H1 (cell line): ENCODE measurements around the gene MICU1. TPM values are rescaled to one million over a fixed set of nuclear protein-coding genes. Genes with fewer than 3 reads are reported as not detected.

ENCODE experiments used
- CTCF ChIA-PET: fragments of 300-600 bp; sonication (Branson Sonifier 250); formaldehyde crosslinking; loops from one replicate; lab custom pipeline; 2021; ENCODE audit not compliant: partially characterized antibody; lab: Charles Lee
- POLR2A ChIA-PET: fragments of 300-600 bp; sonication (Branson Sonifier 250); formaldehyde crosslinking; loops from one replicate; lab custom pipeline; 2021; ENCODE audit warnings: inconsistent platforms; ENCODE audit not compliant: partially characterized antibody; lab: Charles Lee
- DNase-seq, 2 experiments: peaks; one replicate each; pipeline versions ENCODE4 v3.0.0 to v3.0.0-alpha.2; 2010 to 2022; ENCODE audit warnings: low spot score in 2 of 2, low read depth in 1 of 2, mixed read lengths in 1 of 2
- FAIRE-seq: peaks from 2 replicates; lab custom pipeline; 2011; peaks lifted over from hg19 to GRCh38; lab: Jason Lieb, UNC
- H2AFZ ChIP-seq: 2 replicates; pipeline ENCODE4 v1.8.1; 2012; ENCODE audit warnings: low read length, inconsistent platforms
- H2AK5ac ChIP-seq: 2 replicates; pipeline ENCODE4 v1.6.1; 2013; ENCODE audit warnings: low read depth, low read length
- H2BK120ac ChIP-seq: replicated peaks from 2 replicates; pipeline ENCODE3; 2013; ENCODE audit warnings: low read depth, low read length, inconsistent platforms
- H2BK12ac ChIP-seq: 2 replicates; pipeline ENCODE4 v1.6.1; 2013; ENCODE audit warnings: low read depth, low read length
- H2BK15ac ChIP-seq: 2 replicates; pipeline ENCODE4 v1.6.1; 2013; ENCODE audit warnings: low read length
- H2BK20ac ChIP-seq: 2 replicates; pipeline ENCODE4 v1.6.1; 2013; ENCODE audit warnings: low read length
- H2BK5ac ChIP-seq: 2 replicates; pipeline ENCODE4 v1.6.1; 2013; ENCODE audit warnings: low read depth, low read length
- H3K14ac ChIP-seq: 2 replicates; pipeline ENCODE4 v1.6.1; 2013; ENCODE audit warnings: inconsistent platforms; ENCODE audit not compliant: insufficient read length
- H3K18ac ChIP-seq: 2 replicates; pipeline ENCODE4 v1.6.1; 2013; ENCODE audit warnings: low read length; ENCODE audit errors: extremely low read depth
- H3K23ac ChIP-seq: 2 replicates; pipeline ENCODE4 v1.6.1; 2013; ENCODE audit warnings: inconsistent platforms; ENCODE audit not compliant: insufficient read length
- H3K23me2 ChIP-seq: 2 replicates; pipeline ENCODE4 v1.6.1; 2013; ENCODE audit warnings: low read depth, low read length
- H3K27ac ChIP-seq: 2 replicates; pipeline ENCODE4 v1.6.1; 2011; ENCODE audit warnings: low read depth, low read length, inconsistent platforms
- H3K27me3 ChIP-seq, 4 experiments: replicated peaks in 1 of 4; 1 replicate in 1 of 4; 2 replicates in 3 of 4; pipeline versions ENCODE4 v1.6.1 to v1.8.1; 2011 to 2013; ENCODE audit warnings: low read length in 3 of 4, mild to moderate bottlenecking in 3 of 4, inconsistent platforms in 2 of 4, mixed read lengths in 2 of 4, moderate library complexity in 1 of 4; ENCODE audit not compliant: control insufficient read depth in 3 of 4, insufficient read depth in 3 of 4; ENCODE audit errors: extremely low read depth in 1 of 4
- H3K36me3 ChIP-seq, 4 experiments: 2 replicates each; pipeline versions ENCODE4 v1.6.1 to v1.8.1; 2011 to 2013; ENCODE audit warnings: mild to moderate bottlenecking in 4 of 4, low read length in 3 of 4, moderate library complexity in 2 of 4, control low read depth in 1 of 4, inconsistent platforms in 1 of 4; ENCODE audit not compliant: insufficient read depth in 4 of 4, control insufficient read depth in 2 of 4
- H3K4ac ChIP-seq: replicated peaks from 2 replicates; pipeline ENCODE3; 2013; ENCODE audit warnings: low read length, low read depth, mixed read lengths, inconsistent platforms; ENCODE audit not compliant: insufficient read length
- H3K4me1 ChIP-seq, 4 experiments: replicated peaks in 1 of 4; 1 replicate in 1 of 4; 2 replicates in 3 of 4; pipeline versions ENCODE4 v1.6.1 to v1.8.1; 2011 to 2013; ENCODE audit warnings: low read length in 3 of 4, inconsistent platforms in 2 of 4, mixed read lengths in 1 of 4; ENCODE audit not compliant: insufficient read depth in 4 of 4, control insufficient read depth in 3 of 4
- H3K4me2 ChIP-seq, 2 experiments: 2 replicates each; pipeline versions ENCODE4 v1.6.1 to v1.8.1; 2011 to 2013; ENCODE audit warnings: low read depth in 2 of 2, low read length in 2 of 2, control low read depth in 1 of 2, inconsistent platforms in 1 of 2, mild to moderate bottlenecking in 1 of 2; ENCODE audit not compliant: insufficient read depth in 1 of 2
- H3K4me3 ChIP-seq, 4 experiments: fragments of 200-600, 300-600 bp in 1 of 4; sonication (generic), shearing (Covaris generic), sonication (Bioruptor Twin) in 1 of 4; 2 replicates each; pipeline versions ENCODE4 v1.5.1 to v1.8.1; 2011 to 2016; ENCODE audit warnings: low read length in 4 of 4, low read depth in 3 of 4, control low read depth in 2 of 4, inconsistent platforms in 2 of 4, mild to moderate bottlenecking in 2 of 4, mixed read lengths in 1 of 4, moderate library complexity in 1 of 4; ENCODE audit not compliant: insufficient read depth in 2 of 4; ENCODE audit errors: extremely low read depth in 1 of 4
- H3K56ac ChIP-seq: replicated peaks from 2 replicates; pipeline ENCODE3; 2013; ENCODE audit warnings: low read depth, mild to moderate bottlenecking, mixed read lengths, low read length, inconsistent platforms; ENCODE audit not compliant: insufficient read length
- H3K79me1 ChIP-seq: 2 replicates; pipeline ENCODE4 v1.6.1; 2013; ENCODE audit warnings: low read depth, low read length, control low read depth
- H3K79me2 ChIP-seq, 2 experiments: 2 replicates each; pipeline versions ENCODE4 v1.6.1 to v1.8.1; 2012 to 2013; ENCODE audit warnings: low read length in 2 of 2, mild to moderate bottlenecking in 2 of 2, inconsistent platforms in 1 of 2; ENCODE audit not compliant: insufficient read depth in 2 of 2, control insufficient read depth in 1 of 2
- H3K9ac ChIP-seq, 4 experiments: replicated peaks in 1 of 4; 1 replicate in 1 of 4; 2 replicates in 3 of 4; pipeline versions ENCODE4 v1.6.1 to v1.8.1; 2011 to 2013; ENCODE audit warnings: low read depth in 3 of 4, low read length in 3 of 4, control low read depth in 2 of 4, mild to moderate bottlenecking in 2 of 4, moderate library complexity in 2 of 4, inconsistent platforms in 1 of 4; ENCODE audit errors: extremely low read depth in 1 of 4
- H3K9me3 ChIP-seq, 2 experiments: 2 replicates each; pipeline versions ENCODE4 v1.6.1 to v1.8.1; 2012 to 2013; ENCODE audit warnings: mild to moderate bottlenecking in 2 of 2, moderate library complexity in 2 of 2, control low read depth in 1 of 2, inconsistent platforms in 1 of 2, low read depth in 1 of 2, low read length in 1 of 2, mixed read lengths in 1 of 2; ENCODE audit not compliant: insufficient read depth in 2 of 2
- H4K20me1 ChIP-seq, 2 experiments: replicated peaks in 1 of 2; 2 replicates each; pipeline versions ENCODE3 to v1.8.1; 2011 to 2013; ENCODE audit warnings: inconsistent platforms in 2 of 2, low read length in 2 of 2, mild to moderate bottlenecking in 1 of 2; ENCODE audit not compliant: insufficient read depth in 2 of 2, control insufficient read depth in 1 of 2
- H4K5ac ChIP-seq: 2 replicates; pipeline ENCODE4 v1.6.1; 2013; ENCODE audit warnings: low read length, low read depth, mixed read lengths, inconsistent platforms; ENCODE audit not compliant: insufficient read length
- H4K8ac ChIP-seq: 2 replicates; pipeline ENCODE4 v1.8.0; 2013; ENCODE audit warnings: mild to moderate bottlenecking, moderate library complexity, low read length, inconsistent platforms; ENCODE audit not compliant: insufficient read depth; ENCODE audit errors: extremely low read depth
- H4K91ac ChIP-seq: replicated peaks from 2 replicates; pipeline ENCODE3; 2013; ENCODE audit warnings: low read length, mixed read lengths, inconsistent platforms; ENCODE audit not compliant: insufficient read length
- BACH1 ChIP-seq: IDR thresholded peaks from 2 replicates; pipeline ENCODE4 v1.6.1; 2012; ENCODE audit warnings: low read length, improper control_type of control experiment
- BRCA1 ChIP-seq: IDR thresholded peaks from 2 replicates; pipeline ENCODE4 v1.6.1; 2012; ENCODE audit warnings: low read depth, low read length, improper control_type of control experiment
- HDAC6 ChIP-seq: IDR thresholded peaks from one replicate; pipeline ENCODE4 v1.7.1; 2012; ENCODE audit warnings: low read depth, mild to moderate bottlenecking, inconsistent platforms, low read length, moderate library complexity
- KDM1A ChIP-seq: fragments of 200-600, 300-600 bp; sonication (generic); IDR thresholded peaks from 2 replicates; pipeline ENCODE4 v1.7.1; 2016; ENCODE audit warnings: mild to moderate bottlenecking, low read length, borderline replicate concordance
- MAFK ChIP-seq: IDR thresholded peaks from 2 replicates; pipeline ENCODE4 v1.6.1; 2012; ENCODE audit warnings: low read depth, mild to moderate bottlenecking, improper control_type of control experiment, low read length
- SP1 ChIP-seq: IDR thresholded peaks from 2 replicates; pipeline ENCODE4 v1.6.1; 2011; ENCODE audit warnings: low read depth, low read length
- SP4 ChIP-seq: IDR thresholded peaks from 2 replicates; pipeline ENCODE4 v1.6.1; 2012; ENCODE audit warnings: low read length, inconsistent platforms
- USF2 ChIP-seq: IDR thresholded peaks from 2 replicates; pipeline ENCODE4 v1.6.1; 2011; ENCODE audit warnings: low read length, improper control_type of control experiment
- WGBS, 2 experiments: shearing (Covaris generic) in 1 of 2; methylation state at CpG; one replicate each; pipeline versions ENCODE4 v1.1.6 to v1.1.7; 2013 to 2015; ENCODE audit warnings: low lambda C conversion rate in 2 of 2, mixed read lengths in 2 of 2, inconsistent platforms in 1 of 2, low coverage in 1 of 2, missing lambda C conversion rate in 1 of 2; ENCODE audit not compliant: insufficient replicate concordance in 2 of 2, insufficient coverage in 1 of 2, insufficient read length in 1 of 2; ENCODE audit errors: extremely low coverage in 1 of 2, missing lambda C conversion rate in 1 of 2; 5-methylcytosine and 5-hydroxymethylcytosine counted together
- polyA plus RNA-seq, 7 experiments: library from polyadenylated mRNA; depleted of rRNA in 3 of 7; stranded (reverse) in 5 of 7; unstranded in 2 of 7; fragments of >200 nt in 5 of 7; fragments of 200-250 nt in 2 of 7; gene quantifications; 1 replicate in 5 of 7; 2 replicates in 1 of 7; 4 replicates in 1 of 7; pipeline versions ENCODE4 v1.2.1 to v1.2.3, GENCODE V29; 2011 to 2013; ENCODE audit warnings: missing spikeins in 2 of 7, mixed read lengths in 2 of 7
- total RNA-seq: library from RNA; stranded (reverse); fragmentation: NEBNext Ultra II Directional; extraction: Animal tissue kit (Norgen Biotek cat#: 25700); gene quantifications from 2 replicates; pipeline ENCODE4 v1.2.1, GENCODE V29; 2021

The MICU1 gene
- total and polyA plus RNA-seq, 2 of the 8 experiments (the other 6 are each of a cell fraction or from before 2014, with no cell fraction given), result 18.0 to 36.7 TPM

DNA sequence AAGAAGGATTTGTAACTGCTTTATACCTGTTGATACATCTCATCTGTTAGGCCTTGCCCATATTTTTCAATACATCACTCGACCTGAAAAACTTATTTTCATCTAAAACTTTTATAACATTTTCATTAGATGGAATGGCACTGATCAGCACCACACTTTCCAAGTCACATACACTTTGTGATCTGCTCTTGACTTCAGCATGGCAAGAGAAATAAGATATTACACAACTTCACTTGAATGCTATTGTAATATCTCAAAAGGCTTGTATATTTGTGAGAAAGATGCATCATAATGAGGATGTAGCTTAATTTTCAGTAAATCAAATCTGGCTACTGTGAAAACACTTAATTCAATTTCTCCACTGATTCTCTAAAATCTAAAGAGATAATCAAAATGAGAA lies 126.2 kb downstream of the MICU1 start:
- no peak overlapping the region for H2AFZ ChIP-seq
- H3K4me1 ChIP-seq, result no peaks in the 10 kb centered on the region
- H3K36me3 ChIP-seq, result no peaks in the 10 kb centered on the region
- no peaks in the 10 kb centered on the region for H3K9me3 ChIP-seq
- H3K79me1 ChIP-seq, result no peaks in the 10 kb centered on the region
- H3K14ac ChIP-seq, result no peak overlapping the region
- WGBS, 2 experiments, result 87 to 100% methylated on average over 1 of the region's 1 CpG
- no peaks in the 10 kb centered on the region for H3K79me2 ChIP-seq
- H4K91ac ChIP-seq, result no peak overlapping the region
- TF ChIP-seq MAFK, result no peak
- TF ChIP-seq HDAC6, result no peak
- no peak for TF ChIP-seq BRCA1
- no peak for TF ChIP-seq SP1
- TF ChIP-seq KDM1A, result no peak
- no peak for TF ChIP-seq BACH1
- no peak for TF ChIP-seq USF2
- no peak for TF ChIP-seq SP4
- TF ChIP-seq, all 59 proteins: peak for 0
- DNase-seq, result no peak
- Histone ChIP-seq H3K4ac (no peak overlapping the region), H3K23ac (no peak overlapping the region), H4K20me1 (no peaks in the 10 kb centered on the region), H2BK20ac (no peak overlapping the region), H2BK12ac (no peak overlapping the region), H2BK5ac (no peak overlapping the region), H2BK15ac (no peak overlapping the region), H3K4me2 (no peak overlapping the region), H3K27me3 (no peaks in the 10 kb centered on the region), H3K56ac (no peak overlapping the region), H2AK5ac (no peak overlapping the region), H4K8ac (no peak overlapping the region), H3K23me2 (no peaks in the 10 kb centered on the region; the same call in 1 of the 2 replicates), H3K18ac (no peak overlapping the region), H4K5ac (no peak overlapping the region), H2BK120ac (no peak overlapping the region), H3K4me3 (no peak overlapping the region), H3K27ac (no peak overlapping the region), H3K9ac (no peak overlapping the region)
- FAIRE-seq, result no peak
- ChIA-PET POLR2A (interaction anchor here (1.7 kb wide), 1 partner anchor 192 kb away, joined by 3 read pairs; the partner anchor contains the start of gene MCU), CTCF (no interaction called here)
